ENCODE results near the gene PTEN. TPM values are rescaled to one million over a fixed set of nuclear protein-coding genes. Genes with fewer than 3 reads are reported as not detected.

The PTEN gene
- polyA plus RNA-seq, 1 experiment = 29.6 TPM

GRCh38 chr10:87974769-87975168 lies 111.3 kb downstream of the PTEN start:
- no peak overlapping the region for H3K4me3 ChIP-seq (ENCODE audit: low read depth, low read length)
- no peak for TF ChIP-seq CTCF (IDR thresholded peaks at IDR 0.05; ENCODE audit: insufficient read depth, low read depth, low read length)
- H3K27me3 ChIP-seq (ENCODE audit: control insufficient read depth, insufficient read depth, low read length) = no peaks in the 10 kb centered on the region
- ChIA-PET CTCF (no interaction called here), POLR2A (no interaction called here)
- H3K36me3 ChIP-seq (ENCODE audit: control insufficient read depth, insufficient read depth, low read length) = no peaks in the 10 kb centered on the region
- no peak for DNase-seq (ENCODE audit: low read depth)

GRCh38 chr10:87976101-87976743 lies 112.8 kb downstream of the PTEN start:
- Histone ChIP-seq H3K27me3 (ENCODE audit: control insufficient read depth, insufficient read depth, low read length) (no peaks in the 10 kb centered on the region), H3K4me3 (ENCODE audit: low read depth, low read length) (no peak overlapping the region), H3K36me3 (ENCODE audit: control insufficient read depth, insufficient read depth, low read length) (no peaks in the 10 kb centered on the region)
- CTCF ChIA-PET = interaction anchor here (0.6 to 1.3 kb wide), 3 partner anchors 15 to 422 kb away, joined by 3 to 5 read pairs (median 3); no protein-coding TSS in a partner anchor
- no peak for TF ChIP-seq CTCF (IDR thresholded peaks at IDR 0.05; ENCODE audit: insufficient read depth, low read depth, low read length)
- POLR2A ChIA-PET = interaction anchor here (0.6 to 0.8 kb wide), 2 partner anchors 16 to 119 kb away, joined by 4 to 5 read pairs; no protein-coding TSS in a partner anchor
- no peak for DNase-seq (ENCODE audit: low read depth)

- Histone ChIP-seq H3K27me3 (ENCODE audit: control insufficient read depth, insufficient read depth, low read length) (no peaks in the 10 kb centered on the region), H3K4me3 (ENCODE audit: low read depth, low read length) (no peak overlapping the region), H3K36me3 (ENCODE audit: control insufficient read depth, insufficient read depth, low read length) (no peaks in the 10 kb centered on the region)
- ChIA-PET POLR2A (no interaction called here), CTCF (interaction anchor here (1.6 kb wide), 1 partner anchor 17 kb away, joined by 5 read pairs; no protein-coding TSS in a partner anchor)
- no peak for DNase-seq (ENCODE audit: low read depth)
- TF ChIP-seq CTCF (IDR thresholded peaks at IDR 0.05; ENCODE audit: insufficient read depth, low read depth, low read length) = no peak
These were observed 114.7 kb downstream of the PTEN start for GRCh38 chr10:87978166-87978565.

- no peak for TF ChIP-seq CTCF (IDR thresholded peaks at IDR 0.05; ENCODE audit: insufficient read depth, low read depth, low read length)
- no peaks in the 10 kb centered on the region for H3K36me3 ChIP-seq (ENCODE audit: control insufficient read depth, insufficient read depth, low read length)
- no peak for DNase-seq (ENCODE audit: low read depth)
- H3K27me3 ChIP-seq (ENCODE audit: control insufficient read depth, insufficient read depth, low read length) = no peaks in the 10 kb centered on the region
- CTCF ChIA-PET = interaction anchor here (2.1 kb wide), 1 partner anchor 11 kb away, joined by 6 read pairs; no protein-coding TSS in a partner anchor
- H3K4me3 ChIP-seq (ENCODE audit: low read depth, low read length) = no peak overlapping the region
- POLR2A ChIA-PET = no interaction called here
These were observed 116.4 kb downstream of the PTEN start for GRCh38 chr10:87979847-87980246.

GRCh38 chr10:87983716-87984115 lies 120.3 kb downstream of the PTEN start:
- H3K27me3 ChIP-seq (ENCODE audit: control insufficient read depth, insufficient read depth, low read length) = no peaks in the 10 kb centered on the region
- no peak for DNase-seq (ENCODE audit: low read depth)
- CTCF ChIA-PET = no interaction called here
- no peak overlapping the region for H3K4me3 ChIP-seq (ENCODE audit: low read depth, low read length)
- TF ChIP-seq CTCF (IDR thresholded peaks at IDR 0.05; ENCODE audit: insufficient read depth, low read depth, low read length) = no peak
- no peaks in the 10 kb centered on the region for H3K36me3 ChIP-seq (ENCODE audit: control insufficient read depth, insufficient read depth, low read length)
- POLR2A ChIA-PET = no interaction called here
